Measurements from ENCODE around the gene ACTR2. TPM values are rescaled to one million over a fixed set of nuclear protein-coding genes. Genes with fewer than 3 reads are reported as not detected.

Gene ACTR2
- total and polyA plus RNA-seq, 2 of the 13 experiments (the other 11 are each of a cell fraction or from before 2014, with no cell fraction given), result 51.2 to 100 TPM

- TF ChIP-seq ZSCAN22 (CRISPR knock-in tag; IDR thresholded peaks at IDR 0.05) (no peak), USF2 (IDR thresholded peaks at IDR 0.05; ENCODE audit: low read depth, low read length) (no peak), USF2 (CRISPR knock-in tag; IDR thresholded peaks at IDR 0.05; ENCODE audit: borderline replicate concordance) (no peak), YEATS2 (CRISPR knock-in tag; IDR thresholded peaks at IDR 0.05; ENCODE audit: borderline replicate concordance) (peak; percentile 52; the same call in 1 of the 2 replicates), ZMYM3 (CRISPR knock-in tag; IDR thresholded peaks at IDR 0.05) (no peak), ZNF878 (CRISPR knock-in tag; IDR thresholded peaks at IDR 0.05) (no peak), XRCC5 (optimal IDR thresholded peaks at IDR 0.05; ENCODE audit: low read length) (no peak), ZNF724P (CRISPR knock-in tag; IDR thresholded peaks at IDR 0.05; ENCODE audit: borderline replicate concordance) (0 out of 2 replicates have a peak, but pooled peaks have one; percentile 71), ZFX (CRISPR knock-in tag; IDR thresholded peaks at IDR 0.05; ENCODE audit: low read depth) (peak; percentile 87), MAZ (IDR thresholded peaks at IDR 0.05; ENCODE audit: borderline replicate concordance, low read depth, low read length) (no peak), MAZ (CRISPR knock-in tag; IDR thresholded peaks at IDR 0.05; ENCODE audit: low read depth) (peak; percentile 17; the same call in 1 of the 2 replicates), ZFY (CRISPR knock-in tag; IDR thresholded peaks at IDR 0.05) (peak; percentile 32; the same call in 1 of the 2 replicates), ZNF558 (CRISPR knock-in tag; IDR thresholded peaks at IDR 0.05; ENCODE audit: borderline replicate concordance) (0 out of 2 replicates have a peak, but pooled peaks have one; percentile 33), TSC22D2 (CRISPR knock-in tag; IDR thresholded peaks at IDR 0.05; ENCODE audit: borderline replicate concordance) (0 out of 2 replicates have a peak, but pooled peaks have one; percentile 37), FOXO1 (CRISPR knock-in tag; IDR thresholded peaks at IDR 0.05) (0 out of 2 replicates have a peak, but pooled peaks have one; percentile 10), HNRNPLL (IDR thresholded peaks at IDR 0.05; ENCODE audit: low read depth, low read length, poor library complexity, severe bottlenecking) (no peak), ZC3H13 (CRISPR knock-in tag; IDR thresholded peaks at IDR 0.05) (no peak), ZNF317 (CRISPR knock-in tag; IDR thresholded peaks at IDR 0.05) (peak; percentile 47; the same call in 1 of the 2 replicates)
- TF ChIP-seq, protein P1, sequence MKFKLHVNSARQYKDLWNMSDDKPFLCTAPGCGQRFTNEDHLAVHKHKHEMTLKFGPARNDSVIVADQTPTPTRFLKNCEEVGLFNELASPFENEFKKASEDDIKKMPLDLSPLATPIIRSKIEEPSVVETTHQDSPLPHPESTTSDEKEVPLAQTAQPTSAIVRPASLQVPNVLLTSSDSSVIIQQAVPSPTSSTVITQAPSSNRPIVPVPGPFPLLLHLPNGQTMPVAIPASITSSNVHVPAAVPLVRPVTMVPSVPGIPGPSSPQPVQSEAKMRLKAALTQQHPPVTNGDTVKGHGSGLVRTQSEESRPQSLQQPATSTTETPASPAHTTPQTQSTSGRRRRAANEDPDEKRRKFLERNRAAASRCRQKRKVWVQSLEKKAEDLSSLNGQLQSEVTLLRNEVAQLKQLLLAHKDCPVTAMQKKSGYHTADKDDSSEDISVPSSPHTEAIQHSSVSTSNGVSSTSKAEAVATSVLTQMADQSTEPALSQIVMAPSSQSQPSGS (CRISPR knock-in tag; IDR thresholded peaks at IDR 0.05), result 0 out of 2 replicates have a peak, but pooled peaks have one; percentile 39
- TF ChIP-seq, protein P2, sequence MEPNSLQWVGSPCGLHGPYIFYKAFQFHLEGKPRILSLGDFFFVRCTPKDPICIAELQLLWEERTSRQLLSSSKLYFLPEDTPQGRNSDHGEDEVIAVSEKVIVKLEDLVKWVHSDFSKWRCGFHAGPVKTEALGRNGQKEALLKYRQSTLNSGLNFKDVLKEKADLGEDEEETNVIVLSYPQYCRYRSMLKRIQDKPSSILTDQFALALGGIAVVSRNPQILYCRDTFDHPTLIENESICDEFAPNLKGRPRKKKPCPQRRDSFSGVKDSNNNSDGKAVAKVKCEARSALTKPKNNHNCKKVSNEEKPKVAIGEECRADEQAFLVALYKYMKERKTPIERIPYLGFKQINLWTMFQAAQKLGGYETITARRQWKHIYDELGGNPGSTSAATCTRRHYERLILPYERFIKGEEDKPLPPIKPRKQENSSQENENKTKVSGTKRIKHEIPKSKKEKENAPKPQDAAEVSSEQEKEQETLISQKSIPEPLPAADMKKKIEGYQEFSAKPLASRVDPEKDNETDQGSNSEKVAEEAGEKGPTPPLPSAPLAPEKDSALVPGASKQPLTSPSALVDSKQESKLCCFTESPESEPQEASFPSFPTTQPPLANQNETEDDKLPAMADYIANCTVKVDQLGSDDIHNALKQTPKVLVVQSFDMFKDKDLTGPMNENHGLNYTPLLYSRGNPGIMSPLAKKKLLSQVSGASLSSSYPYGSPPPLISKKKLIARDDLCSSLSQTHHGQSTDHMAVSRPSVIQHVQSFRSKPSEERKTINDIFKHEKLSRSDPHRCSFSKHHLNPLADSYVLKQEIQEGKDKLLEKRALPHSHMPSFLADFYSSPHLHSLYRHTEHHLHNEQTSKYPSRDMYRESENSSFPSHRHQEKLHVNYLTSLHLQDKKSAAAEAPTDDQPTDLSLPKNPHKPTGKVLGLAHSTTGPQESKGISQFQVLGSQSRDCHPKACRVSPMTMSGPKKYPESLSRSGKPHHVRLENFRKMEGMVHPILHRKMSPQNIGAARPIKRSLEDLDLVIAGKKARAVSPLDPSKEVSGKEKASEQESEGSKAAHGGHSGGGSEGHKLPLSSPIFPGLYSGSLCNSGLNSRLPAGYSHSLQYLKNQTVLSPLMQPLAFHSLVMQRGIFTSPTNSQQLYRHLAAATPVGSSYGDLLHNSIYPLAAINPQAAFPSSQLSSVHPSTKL (CRISPR knock-in tag; IDR thresholded peaks at IDR 0.05), result peak; percentile 38; the same call in 1 of the 2 replicates
- TF ChIP-seq, protein P3, sequence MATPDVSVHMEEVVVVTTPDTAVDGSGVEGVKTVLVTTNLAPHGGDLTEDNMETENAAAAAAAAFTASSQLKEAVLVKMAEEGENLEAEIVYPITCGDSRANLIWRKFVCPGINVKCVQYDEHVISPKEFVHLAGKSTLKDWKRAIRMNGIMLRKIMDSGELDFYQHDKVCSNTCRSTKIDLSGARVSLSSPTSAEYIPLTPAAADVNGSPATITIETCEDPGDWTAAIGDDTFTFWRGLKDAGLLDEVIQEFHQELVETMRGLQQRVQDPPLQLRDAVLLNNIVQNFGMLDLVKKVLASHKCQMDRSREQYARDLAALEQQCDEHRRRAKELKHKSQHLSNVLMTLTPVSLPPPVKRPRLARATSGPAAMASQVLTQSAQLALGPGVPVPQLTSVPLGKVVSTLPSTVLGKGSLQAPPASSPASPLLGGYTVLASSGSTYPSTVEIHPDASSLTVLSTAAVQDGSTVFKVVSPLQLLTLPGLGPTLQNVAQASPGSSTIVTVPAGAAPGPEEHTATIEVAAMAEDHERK (CRISPR knock-in tag; IDR thresholded peaks at IDR 0.05; ENCODE audit: low read depth), result no peak
Measured at GRCh38 chr2:65300134-65300760, 72.6 kb downstream of the ACTR2 start (continued).

All from HepG2 (cell line).